ENCODE data around the gene XPO1. TPM values are rescaled to one million over a fixed set of nuclear protein-coding genes. Genes with fewer than 3 reads are reported as not detected.

Gene XPO1
- total and polyA plus RNA-seq, 2 experiments from 2014 or later, result 115 to 485 TPM

GRCh38 chr2:61550375-61551209 lies 12.4 kb upstream of the XPO1 start:
- Histone ChIP-seq H3K27ac (ENCODE audit: low read depth) (peak overlapping the region; percentile 82), H3K27me3 (ENCODE audit: insufficient read depth) (no peaks in the 10 kb centered on the region), H2AFZ (peak overlapping the region; percentile 85), H3F3A (replicated peaks; ENCODE audit: low read depth) (no peaks in the 10 kb centered on the region; the same call in 1 of the 2 replicates), H3K79me2 (replicated peaks; ENCODE audit: insufficient read depth) (no peaks in the 10 kb centered on the region), H3K4me2 (peak overlapping the region; percentile 67), H3K4me3 (peak overlapping the region; percentile 17), H3K36me3 (ENCODE audit: insufficient read depth) (no peaks in the 10 kb centered on the region), H3K9me2 (ENCODE audit: insufficient read depth) (peaks cover 3% of the 10 kb centered on the region; the same call in 1 of the 2 replicates), H3K4me1 (ENCODE audit: insufficient read depth) (peaks cover 25% of the 10 kb centered on the region), H4K20me1 (replicated peaks; ENCODE audit: insufficient read depth) (no peaks in the 10 kb centered on the region)
- Mint-ChIP-seq H3K27ac (peak overlapping the region; percentile 21), H3K9me3 (no peaks in the 10 kb centered on the region), H3K27me3 (ENCODE audit: insufficient read depth, low read depth, poor library complexity) (peaks cover 5% of the 10 kb centered on the region), H3K4me3 (no peak overlapping the region; the same call in 2 of the 3 replicates), H3K4me1 (peaks cover 20% of the 10 kb centered on the region), H3K36me3 (ENCODE audit: low read depth) (no peaks in the 10 kb centered on the region; the same call in 2 of the 3 replicates)
- ATAC-seq (peak; percentile 56), DNase-seq (ENCODE audit: low spot score) (no peak)
- TF ChIP-seq, protein P1, sequence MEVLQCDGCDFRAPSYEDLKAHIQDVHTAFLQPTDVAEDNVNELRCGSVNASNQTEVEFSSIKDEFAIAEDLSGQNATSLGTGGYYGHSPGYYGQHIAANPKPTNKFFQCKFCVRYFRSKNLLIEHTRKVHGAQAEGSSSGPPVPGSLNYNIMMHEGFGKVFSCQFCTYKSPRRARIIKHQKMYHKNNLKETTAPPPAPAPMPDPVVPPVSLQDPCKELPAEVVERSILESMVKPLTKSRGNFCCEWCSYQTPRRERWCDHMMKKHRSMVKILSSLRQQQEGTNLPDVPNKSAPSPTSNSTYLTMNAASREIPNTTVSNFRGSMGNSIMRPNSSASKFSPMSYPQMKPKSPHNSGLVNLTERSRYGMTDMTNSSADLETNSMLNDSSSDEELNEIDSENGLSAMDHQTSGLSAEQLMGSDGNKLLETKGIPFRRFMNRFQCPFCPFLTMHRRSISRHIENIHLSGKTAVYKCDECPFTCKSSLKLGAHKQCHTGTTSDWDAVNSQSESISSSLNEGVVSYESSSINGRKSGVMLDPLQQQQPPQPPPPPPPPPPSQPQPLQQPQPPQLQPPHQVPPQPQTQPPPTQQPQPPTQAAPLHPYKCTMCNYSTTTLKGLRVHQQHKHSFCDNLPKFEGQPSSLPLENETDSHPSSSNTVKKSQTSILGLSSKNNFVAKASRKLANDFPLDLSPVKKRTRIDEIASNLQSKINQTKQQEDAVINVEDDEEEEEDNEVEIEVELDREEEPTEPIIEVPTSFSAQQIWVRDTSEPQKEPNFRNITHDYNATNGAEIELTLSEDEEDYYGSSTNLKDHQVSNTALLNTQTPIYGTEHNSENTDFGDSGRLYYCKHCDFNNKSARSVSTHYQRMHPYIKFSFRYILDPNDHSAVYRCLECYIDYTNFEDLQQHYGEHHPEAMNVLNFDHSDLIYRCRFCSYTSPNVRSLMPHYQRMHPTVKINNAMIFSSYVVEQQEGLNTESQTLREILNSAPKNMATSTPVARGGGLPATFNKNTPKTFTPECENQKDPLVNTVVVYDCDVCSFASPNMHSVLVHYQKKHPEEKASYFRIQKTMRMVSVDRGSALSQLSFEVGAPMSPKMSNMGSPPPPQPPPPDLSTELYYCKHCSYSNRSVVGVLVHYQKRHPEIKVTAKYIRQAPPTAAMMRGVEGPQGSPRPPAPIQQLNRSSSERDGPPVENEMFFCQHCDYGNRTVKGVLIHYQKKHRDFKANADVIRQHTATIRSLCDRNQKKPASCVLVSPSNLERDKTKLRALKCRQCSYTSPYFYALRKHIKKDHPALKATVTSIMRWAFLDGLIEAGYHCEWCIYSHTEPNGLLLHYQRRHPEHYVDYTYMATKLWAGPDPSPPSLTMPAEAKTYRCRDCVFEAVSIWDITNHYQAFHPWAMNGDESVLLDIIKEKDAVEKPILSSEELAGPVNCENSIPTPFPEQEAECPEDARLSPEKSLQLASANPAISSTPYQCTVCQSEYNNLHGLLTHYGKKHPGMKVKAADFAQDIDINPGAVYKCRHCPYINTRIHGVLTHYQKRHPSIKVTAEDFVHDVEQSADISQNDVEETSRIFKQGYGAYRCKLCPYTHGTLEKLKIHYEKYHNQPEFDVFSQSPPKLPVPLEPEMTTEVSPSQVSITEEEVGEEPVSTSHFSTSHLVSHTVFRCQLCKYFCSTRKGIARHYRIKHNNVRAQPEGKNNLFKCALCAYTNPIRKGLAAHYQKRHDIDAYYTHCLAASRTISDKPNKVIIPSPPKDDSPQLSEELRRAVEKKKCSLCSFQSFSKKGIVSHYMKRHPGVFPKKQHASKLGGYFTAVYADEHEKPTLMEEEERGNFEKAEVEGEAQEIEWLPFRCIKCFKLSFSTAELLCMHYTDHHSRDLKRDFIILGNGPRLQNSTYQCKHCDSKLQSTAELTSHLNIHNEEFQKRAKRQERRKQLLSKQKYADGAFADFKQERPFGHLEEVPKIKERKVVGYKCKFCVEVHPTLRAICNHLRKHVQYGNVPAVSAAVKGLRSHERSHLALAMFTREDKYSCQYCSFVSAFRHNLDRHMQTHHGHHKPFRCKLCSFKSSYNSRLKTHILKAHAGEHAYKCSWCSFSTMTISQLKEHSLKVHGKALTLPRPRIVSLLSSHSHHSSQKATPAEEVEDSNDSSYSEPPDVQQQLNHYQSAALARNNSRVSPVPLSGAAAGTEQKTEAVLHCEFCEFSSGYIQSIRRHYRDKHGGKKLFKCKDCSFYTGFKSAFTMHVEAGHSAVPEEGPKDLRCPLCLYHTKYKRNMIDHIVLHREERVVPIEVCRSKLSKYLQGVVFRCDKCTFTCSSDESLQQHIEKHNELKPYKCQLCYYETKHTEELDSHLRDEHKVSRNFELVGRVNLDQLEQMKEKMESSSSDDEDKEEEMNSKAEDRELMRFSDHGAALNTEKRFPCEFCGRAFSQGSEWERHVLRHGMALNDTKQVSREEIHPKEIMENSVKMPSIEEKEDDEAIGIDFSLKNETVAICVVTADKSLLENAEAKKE (CRISPR knock-in tag; IDR thresholded peaks at IDR 0.05), result no peak
- TF ChIP-seq POLR2AphosphoS5 (IDR thresholded peaks at IDR 0.05; ENCODE audit: low read depth) (no peak), CTCF (conservative IDR thresholded peaks at IDR 0.05; ENCODE audit: low read depth in 2 of 2) (no peak), CREB1 (CRISPR knock-in tag; IDR thresholded peaks at IDR 0.05; ENCODE audit: low read depth) (no peak), REST (IDR thresholded peaks at IDR 0.05; ENCODE audit: unreplicated experiment) (no peak), STAT1 (IDR thresholded peaks at IDR 0.05; ENCODE audit: unreplicated experiment) (no peak), EZH2phosphoT487 (IDR thresholded peaks at IDR 0.05; ENCODE audit: unreplicated experiment) (no peak), ZNF114 (CRISPR knock-in tag; IDR thresholded peaks at IDR 0.05) (no peak), ZNF331 (CRISPR knock-in tag; IDR thresholded peaks at IDR 0.05; ENCODE audit: low read depth) (no peak), JUNB (IDR thresholded peaks at IDR 0.05; ENCODE audit: unreplicated experiment) (no peak)
- TF ChIP-seq, protein P2, sequence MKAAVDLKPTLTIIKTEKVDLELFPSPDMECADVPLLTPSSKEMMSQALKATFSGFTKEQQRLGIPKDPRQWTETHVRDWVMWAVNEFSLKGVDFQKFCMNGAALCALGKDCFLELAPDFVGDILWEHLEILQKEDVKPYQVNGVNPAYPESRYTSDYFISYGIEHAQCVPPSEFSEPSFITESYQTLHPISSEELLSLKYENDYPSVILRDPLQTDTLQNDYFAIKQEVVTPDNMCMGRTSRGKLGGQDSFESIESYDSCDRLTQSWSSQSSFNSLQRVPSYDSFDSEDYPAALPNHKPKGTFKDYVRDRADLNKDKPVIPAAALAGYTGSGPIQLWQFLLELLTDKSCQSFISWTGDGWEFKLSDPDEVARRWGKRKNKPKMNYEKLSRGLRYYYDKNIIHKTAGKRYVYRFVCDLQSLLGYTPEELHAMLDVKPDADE (IDR thresholded peaks at IDR 0.05), result no peak

All from GM23338 (cell line).